GM06990 (cell line): ENCODE measurements around the gene ROBO1.

Experiments
- DNase-seq: peaks from one replicate; pipeline ENCODE4 v3.0.0-alpha.2; 2011; ENCODE audit not compliant: insufficient read length; ENCODE audit errors: extremely low read depth
- H3K27me3 ChIP-seq: replicated peaks from 2 replicates; pipeline ENCODE4 v1.6.0; 2011; ENCODE audit warnings: low read length; ENCODE audit not compliant: control insufficient read depth, insufficient read depth
- H3K36me3 ChIP-seq: 2 replicates; pipeline ENCODE4 v1.5.1; 2011; ENCODE audit warnings: low read length; ENCODE audit not compliant: control insufficient read depth, insufficient read depth
- H3K4me3 ChIP-seq: replicated peaks from 2 replicates; pipeline ENCODE4 v1.5.1; 2011; ENCODE audit warnings: low read depth, mild to moderate bottlenecking, control low read depth, low read length
- TF ChIP-seq, protein P1 (sequence below): IDR thresholded peaks from 2 replicates; pipeline ENCODE4 v1.5.1; 2011; ENCODE audit warnings: low read length, control low read depth, mild to moderate bottlenecking, inconsistent platforms; ENCODE audit not compliant: insufficient read depth, poor library complexity, severe bottlenecking

Gene ROBO1

DNA sequence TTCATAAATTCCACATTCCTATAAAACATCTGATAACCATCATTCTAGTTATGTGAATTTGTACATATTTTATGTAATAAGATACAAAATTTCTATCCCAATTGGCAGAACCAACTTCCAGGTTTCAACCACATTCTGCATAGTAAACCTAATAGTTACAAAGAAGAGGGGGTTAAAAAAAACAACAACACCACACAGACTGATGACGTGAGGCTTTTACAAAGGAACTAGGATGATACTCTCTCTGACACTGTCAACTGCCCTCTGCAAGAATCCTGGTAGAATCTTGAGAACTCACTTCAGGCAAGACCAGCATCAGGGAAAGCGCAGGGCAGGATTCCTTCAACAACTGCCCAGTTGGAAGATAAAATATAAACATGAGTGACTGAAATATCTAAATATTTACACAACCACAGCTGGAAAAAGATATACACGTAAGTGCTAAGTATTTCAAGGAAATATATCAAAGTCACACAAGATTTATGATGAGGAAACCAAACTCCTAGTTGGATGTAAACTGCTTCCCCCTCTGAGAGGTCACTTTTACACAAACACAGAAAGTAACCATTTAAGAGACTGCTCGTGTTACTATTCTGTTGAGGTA is 816.4 kb downstream of the ROBO1 start:
- H3K36me3 ChIP-seq: no peaks in the 10 kb centered on the region
- H3K4me3 ChIP-seq: no peak overlapping the region
- TF ChIP-seq, protein P1, sequence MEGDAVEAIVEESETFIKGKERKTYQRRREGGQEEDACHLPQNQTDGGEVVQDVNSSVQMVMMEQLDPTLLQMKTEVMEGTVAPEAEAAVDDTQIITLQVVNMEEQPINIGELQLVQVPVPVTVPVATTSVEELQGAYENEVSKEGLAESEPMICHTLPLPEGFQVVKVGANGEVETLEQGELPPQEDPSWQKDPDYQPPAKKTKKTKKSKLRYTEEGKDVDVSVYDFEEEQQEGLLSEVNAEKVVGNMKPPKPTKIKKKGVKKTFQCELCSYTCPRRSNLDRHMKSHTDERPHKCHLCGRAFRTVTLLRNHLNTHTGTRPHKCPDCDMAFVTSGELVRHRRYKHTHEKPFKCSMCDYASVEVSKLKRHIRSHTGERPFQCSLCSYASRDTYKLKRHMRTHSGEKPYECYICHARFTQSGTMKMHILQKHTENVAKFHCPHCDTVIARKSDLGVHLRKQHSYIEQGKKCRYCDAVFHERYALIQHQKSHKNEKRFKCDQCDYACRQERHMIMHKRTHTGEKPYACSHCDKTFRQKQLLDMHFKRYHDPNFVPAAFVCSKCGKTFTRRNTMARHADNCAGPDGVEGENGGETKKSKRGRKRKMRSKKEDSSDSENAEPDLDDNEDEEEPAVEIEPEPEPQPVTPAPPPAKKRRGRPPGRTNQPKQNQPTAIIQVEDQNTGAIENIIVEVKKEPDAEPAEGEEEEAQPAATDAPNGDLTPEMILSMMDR: no peak
- DNase-seq: no peak
- no peaks in the 10 kb centered on the region for H3K27me3 ChIP-seq

DNA sequence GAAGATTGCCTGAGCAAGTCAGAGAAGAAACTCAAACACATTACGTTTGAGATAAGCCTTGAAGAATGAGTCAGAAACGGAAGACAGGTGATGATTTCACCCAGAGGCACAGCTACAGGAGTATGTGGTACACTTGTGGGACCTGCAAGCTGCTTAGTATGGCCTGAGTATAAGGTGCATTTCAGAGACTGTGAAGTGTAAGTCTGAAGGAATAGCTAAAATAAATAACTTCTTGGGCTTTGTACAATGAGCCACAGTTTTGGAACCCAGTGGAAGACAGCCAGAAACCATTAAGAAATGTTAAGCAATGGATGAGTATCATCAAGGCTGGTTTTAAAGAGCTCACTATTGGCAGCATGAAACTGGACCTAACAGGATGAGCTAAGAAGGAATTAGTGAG is 826.2 kb downstream of the ROBO1 start:
- no peaks in the 10 kb centered on the region for H3K27me3 ChIP-seq
- no peak overlapping the region for H3K4me3 ChIP-seq
- DNase-seq: no peak
- TF ChIP-seq, protein P1: no peak
- no peaks in the 10 kb centered on the region; the same call in 1 of the 2 replicates for H3K36me3 ChIP-seq

DNA sequence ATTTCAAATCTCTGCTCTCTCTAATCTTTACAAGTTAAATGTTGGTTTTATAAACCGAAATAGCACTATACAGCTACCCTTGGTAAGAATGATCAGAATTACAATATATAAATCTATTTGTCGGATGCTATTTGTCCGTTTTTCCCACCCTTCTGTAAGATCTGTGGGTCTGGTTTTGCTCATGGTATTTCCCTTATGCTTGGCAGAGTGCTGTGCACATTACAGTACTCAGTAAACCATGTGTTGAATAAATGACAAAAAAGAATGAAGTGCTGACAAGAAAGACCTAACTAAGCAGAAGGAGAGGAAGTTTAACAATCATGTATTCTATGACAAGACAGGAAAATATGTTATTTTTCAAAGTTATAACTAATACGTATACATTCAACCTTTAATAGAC is 827.2 kb downstream of the ROBO1 start:
- TF ChIP-seq, protein P1: no peak
- Histone ChIP-seq H3K4me3 (no peak overlapping the region), H3K36me3 (no peaks in the 10 kb centered on the region; the same call in 1 of the 2 replicates), H3K27me3 (no peaks in the 10 kb centered on the region)
- no peak for DNase-seq

DNA sequence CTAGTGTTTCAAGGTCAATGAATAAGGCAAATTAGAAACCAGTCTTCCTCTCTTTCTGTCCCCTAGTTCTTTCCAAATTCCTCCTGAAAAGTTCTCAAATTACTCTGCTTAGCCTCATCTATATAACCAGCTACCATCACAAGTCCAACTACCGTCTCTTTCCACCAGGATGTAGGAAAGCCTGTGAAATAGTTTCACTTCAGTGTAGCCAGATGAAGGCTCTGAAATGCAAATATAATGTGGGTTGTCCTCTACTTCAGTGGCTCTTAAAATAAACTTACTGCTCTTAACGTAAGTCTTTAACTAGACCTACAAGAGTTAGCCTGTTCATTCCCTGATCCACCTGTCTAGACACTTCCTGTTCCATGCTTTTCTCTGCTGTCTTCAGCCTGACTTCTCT is 827.7 kb downstream of the ROBO1 start:
- TF ChIP-seq, protein P1: no peak
- no peak overlapping the region for H3K4me3 ChIP-seq
- no peak for DNase-seq
- H3K36me3 ChIP-seq: no peaks in the 10 kb centered on the region; the same call in 1 of the 2 replicates
- H3K27me3 ChIP-seq: no peaks in the 10 kb centered on the region

DNA sequence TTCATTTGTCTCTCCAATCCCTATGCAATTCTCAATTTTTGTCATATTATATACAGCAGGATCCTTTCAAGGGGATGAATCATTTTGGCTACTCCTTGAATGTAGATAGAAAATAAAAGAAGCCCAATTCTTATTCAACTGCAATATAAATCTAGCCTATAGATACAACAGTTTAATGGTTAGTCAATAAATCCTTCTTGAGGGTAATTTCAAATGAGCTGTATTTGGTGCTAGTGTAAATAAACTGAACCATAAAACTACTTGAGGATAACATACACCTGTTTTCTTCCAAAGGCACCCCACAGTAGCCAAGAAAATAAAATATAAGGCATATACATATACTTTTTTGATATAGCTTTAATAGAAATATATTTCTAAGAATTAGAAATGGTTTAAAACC is 830.3 kb downstream of the ROBO1 start:
- no peak for DNase-seq
- no peak overlapping the region for H3K4me3 ChIP-seq
- no peaks in the 10 kb centered on the region for H3K27me3 ChIP-seq
- TF ChIP-seq, protein P1: no peak
- H3K36me3 ChIP-seq: no peaks in the 10 kb centered on the region; the same call in 1 of the 2 replicates

DNA sequence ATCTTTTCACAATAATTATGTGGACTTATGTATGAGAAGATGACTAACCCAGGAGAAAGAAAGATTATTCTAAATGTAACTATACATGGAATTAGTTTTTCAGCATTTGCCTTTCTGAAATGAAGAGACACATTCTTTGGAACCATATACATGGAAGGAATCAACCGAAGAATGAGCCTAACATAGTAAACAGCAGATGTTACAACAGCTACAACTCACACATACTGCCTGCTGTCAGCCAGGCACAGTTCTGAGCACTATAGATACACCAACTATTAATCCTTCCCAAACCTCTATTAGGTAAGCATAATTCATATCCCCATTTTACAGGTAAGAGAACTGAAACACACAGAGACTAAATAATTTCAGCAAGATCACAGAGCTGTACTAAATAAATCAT is 840.0 kb downstream of the ROBO1 start:
- Histone ChIP-seq H3K27me3 (no peaks in the 10 kb centered on the region), H3K4me3 (no peak overlapping the region), H3K36me3 (no peaks in the 10 kb centered on the region)
- no peak for DNase-seq
- TF ChIP-seq, protein P1: no peak
